Measurements from ENCODE around the gene RHOT1.
"Not testable (repeated sequence)": the region's sequence is repeated elsewhere in the genome, so short reads cannot be mapped to it uniquely, and the experiment has no call there.

The RHOT1 gene

GRCh38 chr17:32103476-32104113 lies 38.7 kb upstream of the RHOT1 start:
- Mint-ChIP-seq H3K4me3 (no peak overlapping the region), H3K4me1 (no peaks in the 10 kb centered on the region), H3K27ac (no peak overlapping the region), H3K27me3 (ENCODE audit: low read depth) (peaks cover 6% of the 10 kb centered on the region), H3K36me3 (ENCODE audit: low read depth) (no peaks in the 10 kb centered on the region), H3K9me3 (no peaks in the 10 kb centered on the region)
- TF ChIP-seq CTCF (IDR thresholded peaks at IDR 0.05; ENCODE audit: unreplicated experiment in 3 of 3): no peak

GRCh38 chr17:32104158-32104557 lies 38.1 kb upstream of the RHOT1 start:
- no peaks in the 10 kb centered on the region for H3K4me1 Mint-ChIP-seq

GRCh38 chr17:32106471-32106981 lies 35.8 kb upstream of the RHOT1 start:
- H3K9me3 Mint-ChIP-seq; H3K27ac Mint-ChIP-seq; H3K4me3 Mint-ChIP-seq; H3K36me3 Mint-ChIP-seq (ENCODE audit: low read depth); H3K27me3 Mint-ChIP-seq (ENCODE audit: low read depth): not testable (repeated sequence)
- H3K4me1 Mint-ChIP-seq: peaks cover 10% of the 10 kb centered on the region

More at GRCh38 chr17:32104158-32104557, 38.1 kb upstream of the RHOT1 start:
- no peak for TF ChIP-seq CTCF (IDR thresholded peaks at IDR 0.05; ENCODE audit: unreplicated experiment in 3 of 3)
- Mint-ChIP-seq H3K27ac (no peak overlapping the region), H3K36me3 (ENCODE audit: low read depth) (no peaks in the 10 kb centered on the region), H3K27me3 (ENCODE audit: low read depth) (peaks cover 6% of the 10 kb centered on the region), H3K9me3 (no peaks in the 10 kb centered on the region), H3K4me3 (no peak overlapping the region)

GRCh38 chr17:32107194-32107593 lies 35.1 kb upstream of the RHOT1 start:
- not testable (repeated sequence) for H3K27ac Mint-ChIP-seq; H3K9me3 Mint-ChIP-seq; H3K27me3 Mint-ChIP-seq (ENCODE audit: low read depth); H3K4me3 Mint-ChIP-seq; H3K36me3 Mint-ChIP-seq (ENCODE audit: low read depth)
- H3K4me1 Mint-ChIP-seq: peaks cover 17% of the 10 kb centered on the region

GRCh38 chr17:32110596-32110995 lies 31.7 kb upstream of the RHOT1 start:
- no peak overlapping the region for H3K4me3 Mint-ChIP-seq
- H3K9me3 Mint-ChIP-seq: no peaks in the 10 kb centered on the region
- no peaks in the 10 kb centered on the region for H3K27me3 Mint-ChIP-seq (ENCODE audit: low read depth)
- no peak for TF ChIP-seq CTCF (IDR thresholded peaks at IDR 0.05; ENCODE audit: unreplicated experiment in 3 of 3)
- H3K4me1 Mint-ChIP-seq: peaks cover 23% of the 10 kb centered on the region
- H3K27ac Mint-ChIP-seq: no peak overlapping the region
- no peaks in the 10 kb centered on the region for H3K36me3 Mint-ChIP-seq (ENCODE audit: low read depth)

GRCh38 chr17:32111141-32111771 lies 31.0 kb upstream of the RHOT1 start:
- Mint-ChIP-seq H3K27me3 (ENCODE audit: low read depth) (no peaks in the 10 kb centered on the region), H3K4me3 (peak overlapping the region in 1 of 3 experiments; percentile 41), H3K36me3 (ENCODE audit: low read depth) (no peaks in the 10 kb centered on the region), H3K27ac (peak overlapping the region; percentile 61 to 71 (median 66)), H3K9me3 (no peaks in the 10 kb centered on the region), H3K4me1 (peaks cover 23% of the 10 kb centered on the region)
- peak; percentile 40 to 52 (median 50) for TF ChIP-seq CTCF (IDR thresholded peaks at IDR 0.05; ENCODE audit: unreplicated experiment in 3 of 3)

- Mint-ChIP-seq H3K36me3 (ENCODE audit: low read depth) (no peaks in the 10 kb centered on the region), H3K27ac (no peak overlapping the region), H3K4me3 (no peak overlapping the region), H3K27me3 (ENCODE audit: low read depth) (peaks cover 3% of the 10 kb centered on the region), H3K9me3 (no peaks in the 10 kb centered on the region), H3K4me1 (peaks cover 23% of the 10 kb centered on the region)
- no peak for TF ChIP-seq CTCF (IDR thresholded peaks at IDR 0.05; ENCODE audit: unreplicated experiment in 3 of 3)
Observed at GRCh38 chr17:32112416-32112815, 29.9 kb upstream of the RHOT1 start.

Measured in nephron (organoid).